SK-N-SH treated with all-trans-retinoic acid at 6 μM for 48 hours (cell line): ENCODE data around the gene CCR4.

ENCODE experiments used
- ZFP3 ChIP-seq: fragments of 250-450 bp; sonication (Bioruptor Pico); IDR thresholded peaks from 2 replicates; pipeline ENCODE4 v1.5.0; 2020; ENCODE audit warnings: mild to moderate bottlenecking, moderate library complexity
- ZNF8 ChIP-seq: fragments of 450-650 bp; formaldehyde crosslinking; IDR thresholded peaks from 2 replicates; pipeline ENCODE4 v1.5.0; 2020; ENCODE audit warnings: mild to moderate bottlenecking, moderate library complexity
- TF ChIP-seq, protein P1 (sequence below): fragments of 250-450 bp; sonication (Bioruptor Pico); IDR thresholded peaks from 2 replicates; pipeline ENCODE4 v1.8.0; 2020; ENCODE audit warnings: mild to moderate bottlenecking, moderate library complexity, borderline replicate concordance
- TF ChIP-seq, protein P2 (sequence below): fragments of 250-450 bp; sonication (Bioruptor Pico); IDR thresholded peaks from 2 replicates; pipeline ENCODE4 v1.5.1; 2020; ENCODE audit warnings: low read depth, mild to moderate bottlenecking, moderate library complexity

DNA sequence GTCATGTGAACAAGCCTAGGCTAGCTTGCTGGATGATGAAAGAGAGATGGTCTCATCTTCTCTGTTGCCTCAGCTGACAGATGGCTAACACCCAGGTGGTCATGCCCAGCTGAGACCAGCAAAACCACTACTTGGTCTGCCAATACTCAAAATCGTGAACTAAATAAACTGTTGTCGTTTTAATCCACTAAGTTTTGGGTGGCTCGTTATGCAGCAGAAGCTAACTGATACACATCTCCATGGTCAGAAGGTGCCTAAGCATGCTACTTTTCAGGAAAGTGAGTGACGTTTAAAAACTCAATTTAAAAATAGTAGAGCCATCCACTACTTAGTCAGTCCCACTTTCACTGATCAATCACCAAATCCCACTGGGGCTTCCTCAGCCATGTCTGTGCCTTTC lies 52.8 kb downstream of the CCR4 start:
- TF ChIP-seq ZNF8 (CRISPR knock-in tag) (no peak), ZFP3 (no peak)
- TF ChIP-seq, protein P1, sequence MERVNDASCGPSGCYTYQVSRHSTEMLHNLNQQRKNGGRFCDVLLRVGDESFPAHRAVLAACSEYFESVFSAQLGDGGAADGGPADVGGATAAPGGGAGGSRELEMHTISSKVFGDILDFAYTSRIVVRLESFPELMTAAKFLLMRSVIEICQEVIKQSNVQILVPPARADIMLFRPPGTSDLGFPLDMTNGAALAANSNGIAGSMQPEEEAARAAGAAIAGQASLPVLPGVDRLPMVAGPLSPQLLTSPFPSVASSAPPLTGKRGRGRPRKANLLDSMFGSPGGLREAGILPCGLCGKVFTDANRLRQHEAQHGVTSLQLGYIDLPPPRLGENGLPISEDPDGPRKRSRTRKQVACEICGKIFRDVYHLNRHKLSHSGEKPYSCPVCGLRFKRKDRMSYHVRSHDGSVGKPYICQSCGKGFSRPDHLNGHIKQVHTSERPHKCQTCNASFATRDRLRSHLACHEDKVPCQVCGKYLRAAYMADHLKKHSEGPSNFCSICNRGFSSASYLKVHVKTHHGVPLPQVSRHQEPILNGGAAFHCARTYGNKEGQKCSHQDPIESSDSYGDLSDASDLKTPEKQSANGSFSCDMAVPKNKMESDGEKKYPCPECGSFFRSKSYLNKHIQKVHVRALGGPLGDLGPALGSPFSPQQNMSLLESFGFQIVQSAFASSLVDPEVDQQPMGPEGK (CRISPR knock-in tag): no peak
- TF ChIP-seq, protein P2, sequence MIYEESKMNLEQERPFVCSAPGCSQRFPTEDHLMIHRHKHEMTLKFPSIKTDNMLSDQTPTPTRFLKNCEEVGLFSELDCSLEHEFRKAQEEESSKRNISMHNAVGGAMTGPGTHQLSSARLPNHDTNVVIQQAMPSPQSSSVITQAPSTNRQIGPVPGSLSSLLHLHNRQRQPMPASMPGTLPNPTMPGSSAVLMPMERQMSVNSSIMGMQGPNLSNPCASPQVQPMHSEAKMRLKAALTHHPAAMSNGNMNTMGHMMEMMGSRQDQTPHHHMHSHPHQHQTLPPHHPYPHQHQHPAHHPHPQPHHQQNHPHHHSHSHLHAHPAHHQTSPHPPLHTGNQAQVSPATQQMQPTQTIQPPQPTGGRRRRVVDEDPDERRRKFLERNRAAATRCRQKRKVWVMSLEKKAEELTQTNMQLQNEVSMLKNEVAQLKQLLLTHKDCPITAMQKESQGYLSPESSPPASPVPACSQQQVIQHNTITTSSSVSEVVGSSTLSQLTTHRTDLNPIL (CRISPR knock-in tag): no peak
